ENCODE measurements around the gene USP12.

The USP12 gene

GRCh38 chr13:27183561-27184147, 12.0 kb upstream of the USP12 start:
- no peak for DNase-seq (ENCODE audit: low read depth in 2 of 2)

- DNase-seq (ENCODE audit: low read depth in 2 of 2), result no peak
These were observed 11.4 kb upstream of the USP12 start for GRCh38 chr13:27182844-27183497.

GRCh38 chr13:27182054-27182453, 10.4 kb upstream of the USP12 start:
- no peak for DNase-seq (ENCODE audit: low read depth in 2 of 2)

GRCh38 chr13:27177852-27178251, 6.2 kb upstream of the USP12 start:
- no peak for DNase-seq (ENCODE audit: low read depth in 2 of 2)

- DNase-seq (ENCODE audit: low read depth in 2 of 2), result no peak
These were observed 5.1 kb upstream of the USP12 start for GRCh38 chr13:27176470-27177410.

GRCh38 chr13:27174766-27175455, 3.3 kb upstream of the USP12 start:
- no peak for DNase-seq (ENCODE audit: low read depth in 2 of 2)

GRCh38 chr13:27172495-27172842, 858 bp upstream of the USP12 start:
- DNase-seq (ENCODE audit: low read depth in 2 of 2), result no peak

GRCh38 chr13:27171827-27172494, 350 bp upstream of the USP12 start:
- peak; percentile 74 to 80 for DNase-seq (ENCODE audit: low read depth in 2 of 2)

GRCh38 chr13:27170516-27171243, 931 bp downstream of the USP12 start:
- peak; percentile 18 to 30 for DNase-seq (ENCODE audit: low read depth in 2 of 2)

GRCh38 chr13:27170221-27170515, 1.4 kb downstream of the USP12 start:
- no peak for DNase-seq (ENCODE audit: low read depth in 2 of 2)

- no peak for DNase-seq (ENCODE audit: low read depth in 2 of 2)
These were observed 2.5 kb downstream of the USP12 start for GRCh38 chr13:27168906-27169657.

- no peak for DNase-seq (ENCODE audit: low read depth in 2 of 2)
These were observed 3.5 kb downstream of the USP12 start for GRCh38 chr13:27168086-27168485.

- no peak for DNase-seq (ENCODE audit: low read depth in 2 of 2)
These were observed 5.3 kb downstream of the USP12 start for GRCh38 chr13:27166313-27166712.

GRCh38 chr13:27161980-27162379, 9.6 kb downstream of the USP12 start:
- no peak for DNase-seq (ENCODE audit: low read depth in 2 of 2)

- no peak for DNase-seq (ENCODE audit: low read depth in 2 of 2)
These were observed 10.2 kb downstream of the USP12 start for GRCh38 chr13:27161423-27161822.

- DNase-seq (ENCODE audit: low read depth in 2 of 2), result no peak
These were observed 10.8 kb downstream of the USP12 start for GRCh38 chr13:27160657-27161295.

GRCh38 chr13:27159806-27160563, 11.6 kb downstream of the USP12 start:
- no peak for DNase-seq (ENCODE audit: low read depth in 2 of 2)

- no peak for DNase-seq (ENCODE audit: low read depth in 2 of 2)
These were observed 13.3 kb downstream of the USP12 start for GRCh38 chr13:27158335-27158734.

All from stimulated activated CD4-positive, alpha-beta T cell treated with anti-CD3 and anti-CD28 coated beads, Interleukin-12 subunit alpha, Interleukin-12 subunit beta, amount 100 ng/mL, for 24 hours (primary cell).